HG03460 (cell line): ENCODE data around the gene UST.

Source experiments
- ATAC-seq: cut with Tn5 transposase; IDR thresholded peaks from one replicate; pipeline ENCODE4 v1.9.1; 2021; ENCODE audit not compliant: unreplicated experiment

Gene UST

GRCh38 chr6:148799647-148800046, 52.8 kb downstream of the UST start:
- no peak for ATAC-seq

DNA sequence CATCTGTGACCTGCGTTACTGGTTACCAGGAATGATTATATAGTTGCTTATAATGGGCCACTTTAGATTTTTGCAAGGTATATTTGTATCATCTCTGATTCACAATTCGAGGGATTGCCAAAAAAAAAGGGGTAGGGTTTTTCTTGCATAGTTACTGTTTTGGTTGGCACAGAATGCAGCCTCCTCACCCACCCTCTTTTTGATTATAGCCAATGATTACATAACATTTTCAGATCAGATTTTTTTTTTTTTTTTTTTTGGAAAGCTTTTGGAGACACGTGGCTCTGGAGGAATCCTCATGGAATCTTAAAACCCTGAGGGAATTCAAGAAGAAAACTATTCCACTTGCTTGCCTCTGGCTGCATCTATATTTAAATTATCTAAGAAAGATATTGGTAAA, 53.7 kb downstream of the UST start:
- ATAC-seq, result no peak

DNA sequence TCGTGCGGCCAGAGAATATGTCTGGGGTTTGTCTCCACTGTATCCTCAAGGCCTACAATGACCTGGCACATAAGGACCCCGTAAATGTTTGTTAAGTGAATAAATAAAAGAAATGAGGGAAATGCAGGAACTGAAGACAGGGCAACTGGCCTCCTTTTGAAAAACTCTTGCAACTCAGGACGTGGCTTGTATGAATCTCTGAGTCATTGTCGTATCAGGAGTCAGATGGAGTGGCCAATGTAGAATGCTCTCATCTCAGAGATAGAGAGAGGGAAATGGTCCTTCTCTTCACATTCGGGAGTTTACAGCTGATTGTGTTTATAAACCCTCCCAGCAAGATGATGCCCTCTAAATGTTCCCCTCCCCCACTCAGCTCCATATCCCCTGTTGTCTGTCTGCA, 57.1 kb downstream of the UST start:
- ATAC-seq, result no peak

DNA sequence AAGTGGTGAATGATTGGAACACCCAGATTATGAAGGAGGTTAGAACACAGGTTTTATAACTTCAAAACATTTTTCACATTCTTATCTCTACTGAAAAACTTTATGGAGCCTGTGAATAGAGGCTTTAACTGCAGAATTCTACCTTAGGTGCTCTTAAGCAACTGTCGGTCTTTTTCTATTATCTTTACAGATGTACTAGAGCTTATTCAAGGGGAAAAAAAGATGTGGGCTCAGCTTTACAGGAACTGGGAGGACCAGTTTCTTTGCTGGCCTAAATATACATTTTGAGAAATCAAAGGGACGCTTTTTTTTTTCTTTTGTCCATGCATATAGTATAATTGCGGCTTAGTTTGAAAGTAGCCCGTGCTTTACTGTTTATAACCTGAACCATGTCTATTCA, 58.9 kb downstream of the UST start:
- no peak for ATAC-seq

DNA sequence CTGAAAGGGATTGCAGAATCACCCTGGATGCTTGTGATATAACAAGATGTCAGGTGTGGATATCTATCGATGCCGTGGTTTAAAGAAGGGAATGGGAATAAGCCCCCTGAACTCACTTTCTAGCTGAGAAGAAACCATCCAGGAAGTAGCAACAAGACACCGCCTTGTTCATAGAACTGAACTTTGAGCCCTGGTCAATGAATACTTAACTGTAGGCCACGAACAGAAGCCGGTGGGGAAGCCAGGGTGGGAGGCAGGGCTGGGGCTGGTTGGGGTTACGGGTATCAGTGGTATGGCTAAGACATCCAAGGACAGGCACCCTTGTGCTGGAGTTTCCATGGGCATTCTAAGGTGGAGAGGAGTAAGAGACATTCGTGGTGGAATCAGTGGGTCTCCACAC, 61.0 kb downstream of the UST start:
- ATAC-seq, result no peak

DNA sequence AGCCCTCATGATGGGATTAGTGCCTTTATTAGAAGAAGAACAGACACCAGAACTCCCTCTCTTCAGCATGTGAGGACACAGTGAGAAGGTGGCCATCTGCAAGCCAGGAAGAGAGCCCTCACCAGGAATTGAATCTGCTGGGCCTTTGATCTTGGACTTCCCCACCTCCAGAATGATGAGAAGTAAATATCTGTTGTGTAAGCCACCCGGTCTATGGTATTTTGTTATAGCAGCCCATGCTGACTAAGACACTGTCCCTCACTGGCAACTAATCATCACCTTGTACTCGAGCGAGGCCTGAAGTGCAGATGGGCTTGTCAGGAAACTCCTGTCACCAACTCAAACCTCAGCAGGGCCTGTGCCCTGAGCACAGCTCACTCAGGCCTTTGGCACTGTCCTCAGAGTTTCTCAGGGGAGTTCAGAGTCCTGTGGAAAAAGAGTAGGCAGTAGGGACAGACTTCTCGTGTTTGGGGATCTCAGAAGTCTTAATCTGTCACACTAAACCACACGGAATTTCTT, 62.0 kb downstream of the UST start:
- ATAC-seq, result no peak

DNA sequence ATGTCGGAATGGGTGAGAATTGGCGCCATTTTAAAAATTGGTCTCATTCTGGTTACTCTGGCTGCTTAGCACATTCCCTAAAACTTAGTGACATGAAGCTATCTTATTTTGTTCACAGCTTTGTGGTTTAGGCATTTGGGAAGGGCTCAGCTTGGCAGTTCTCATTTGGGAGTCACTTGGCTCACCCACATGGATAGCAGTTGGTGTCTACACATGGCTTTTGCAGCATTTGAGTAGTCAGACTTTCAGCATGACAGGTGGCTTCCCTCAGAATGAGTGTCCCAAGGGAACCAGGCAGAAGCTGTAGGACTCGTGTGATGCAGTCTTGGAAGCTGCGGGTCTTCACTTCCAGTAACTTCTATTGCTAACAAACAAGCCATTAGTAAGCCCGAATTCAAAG, 64.6 kb downstream of the UST start:
- ATAC-seq, result no peak

DNA sequence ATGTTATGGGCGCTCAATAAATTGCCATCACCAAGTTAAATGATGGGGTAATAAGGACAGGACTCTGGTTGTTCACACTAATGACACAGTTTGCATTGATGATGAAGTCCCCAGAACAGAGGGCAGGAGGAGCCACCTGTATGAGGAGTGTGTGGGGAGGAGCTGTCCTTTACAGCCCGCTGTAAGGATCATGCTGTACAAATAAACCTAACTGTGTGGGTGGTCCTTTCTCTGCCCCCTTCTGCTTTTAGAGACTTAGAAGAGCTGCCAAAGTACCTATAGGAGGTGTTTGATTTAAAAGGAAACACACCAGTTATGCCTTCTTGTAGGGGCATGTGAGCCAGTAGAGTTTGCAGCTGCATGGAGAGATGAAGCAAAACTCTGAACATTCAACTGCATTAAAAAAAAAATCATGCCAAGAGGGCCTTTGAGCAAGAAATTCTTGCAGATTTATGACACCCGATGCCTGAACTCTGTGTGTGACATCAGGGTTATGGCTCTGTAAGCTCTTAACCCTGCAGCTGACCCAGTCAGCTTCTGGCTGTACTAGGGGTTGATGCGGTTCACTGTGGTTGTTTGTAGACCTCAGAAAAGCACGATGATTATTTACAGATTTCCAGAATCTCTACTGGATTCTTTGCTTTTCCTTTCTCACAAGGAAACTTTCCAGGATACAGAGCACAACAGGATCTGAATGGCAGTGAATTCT, 67.4 kb downstream of the UST start:
- no peak for ATAC-seq

DNA sequence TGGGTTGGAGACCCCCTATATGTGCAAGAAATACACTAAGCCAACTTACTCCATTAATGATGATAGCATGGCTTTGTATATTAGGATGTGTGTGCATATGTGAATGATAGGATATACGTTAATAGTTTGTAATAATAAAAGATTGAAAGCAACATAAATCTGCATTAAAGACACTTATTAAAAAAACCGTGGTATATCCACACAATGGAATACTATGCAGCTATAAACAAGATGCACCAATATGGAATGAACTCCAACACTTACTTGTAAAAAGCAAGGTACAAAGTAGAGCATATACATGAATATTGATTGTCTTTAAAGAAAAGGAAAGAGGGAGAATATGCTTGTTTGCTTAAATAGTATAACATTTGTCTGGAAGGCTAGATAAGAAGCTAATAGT, 68.0 kb downstream of the UST start:
- no peak for ATAC-seq

GRCh38 chr6:148816117-148816516, 69.3 kb downstream of the UST start:
- no peak for ATAC-seq

- no peak for ATAC-seq
Observed at GRCh38 chr6:148817689-148818088, 70.9 kb downstream of the UST start.

DNA sequence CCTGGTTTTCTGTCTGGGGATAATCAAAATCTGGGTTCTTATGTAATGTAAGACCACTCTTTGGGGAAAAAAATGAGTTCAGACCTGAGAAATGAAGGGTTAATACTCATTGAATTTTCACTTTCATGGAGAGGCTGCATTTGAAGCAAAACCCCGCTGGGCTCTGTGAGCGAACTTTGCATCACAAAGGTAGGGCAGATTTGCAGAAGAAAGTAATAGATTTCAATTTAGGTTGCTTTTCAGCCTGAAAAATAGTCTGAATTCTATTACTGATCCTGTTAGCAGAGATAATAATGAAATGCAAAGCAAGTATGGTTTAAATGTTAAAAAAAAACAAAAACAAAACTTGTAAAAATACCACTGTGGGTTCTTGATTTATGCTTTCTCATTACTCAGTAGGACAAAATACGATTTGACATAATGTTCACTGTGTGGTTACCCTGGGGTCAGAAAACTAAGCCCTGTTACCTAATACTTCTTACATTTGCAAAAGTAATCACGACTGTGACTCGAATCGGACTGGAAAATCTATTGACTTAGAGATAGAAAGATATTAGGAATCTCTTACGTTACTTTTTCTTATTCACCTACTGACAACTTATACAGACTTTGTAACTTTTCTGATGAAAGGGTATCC, 72.2 kb downstream of the UST start:
- ATAC-seq, result no peak

GRCh38 chr6:148819852-148820251, 73.0 kb downstream of the UST start:
- no peak for ATAC-seq

GRCh38 chr6:148822819-148823218, 76.0 kb downstream of the UST start:
- ATAC-seq, result no peak

GRCh38 chr6:148824291-148824690, 77.5 kb downstream of the UST start:
- no peak for ATAC-seq

- no peak for ATAC-seq
Observed at GRCh38 chr6:148824960-148825359, 78.1 kb downstream of the UST start.

- no peak for ATAC-seq
Observed at GRCh38 chr6:148825492-148825891, 78.7 kb downstream of the UST start.

DNA sequence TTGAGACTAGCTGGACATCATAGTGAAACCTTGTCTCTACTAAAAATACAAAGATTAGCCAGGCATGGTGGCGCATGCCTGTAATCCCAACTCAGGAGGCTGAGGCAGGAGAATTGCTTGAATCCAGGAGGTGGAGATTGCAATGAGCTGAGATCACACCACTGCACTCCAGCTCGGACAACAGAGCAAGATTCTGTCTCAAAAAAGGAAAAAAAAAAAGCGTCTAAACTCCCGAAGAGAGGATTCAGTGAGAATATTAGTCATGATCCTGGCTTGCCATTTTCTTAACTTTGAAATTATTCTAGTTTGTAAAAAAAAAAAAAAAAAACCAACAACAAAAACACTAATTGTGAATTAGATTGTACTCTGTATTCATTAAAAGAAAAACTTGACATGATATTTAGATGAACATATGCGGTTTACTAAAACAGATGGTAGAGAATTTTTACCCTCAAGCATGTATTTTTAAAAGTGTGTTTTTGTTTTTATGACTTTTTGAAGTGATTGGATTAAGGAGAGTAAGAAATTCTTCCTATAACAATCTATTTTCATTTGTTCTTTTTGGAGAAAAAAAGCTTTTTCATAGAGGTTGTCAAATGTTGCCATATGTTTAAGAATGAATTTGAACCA, 80.7 kb downstream of the UST start:
- no peak for ATAC-seq

- ATAC-seq, result no peak
Observed at GRCh38 chr6:148828047-148828446, 81.2 kb downstream of the UST start.

GRCh38 chr6:148829415-148830101, 82.7 kb downstream of the UST start:
- ATAC-seq, result no peak

DNA sequence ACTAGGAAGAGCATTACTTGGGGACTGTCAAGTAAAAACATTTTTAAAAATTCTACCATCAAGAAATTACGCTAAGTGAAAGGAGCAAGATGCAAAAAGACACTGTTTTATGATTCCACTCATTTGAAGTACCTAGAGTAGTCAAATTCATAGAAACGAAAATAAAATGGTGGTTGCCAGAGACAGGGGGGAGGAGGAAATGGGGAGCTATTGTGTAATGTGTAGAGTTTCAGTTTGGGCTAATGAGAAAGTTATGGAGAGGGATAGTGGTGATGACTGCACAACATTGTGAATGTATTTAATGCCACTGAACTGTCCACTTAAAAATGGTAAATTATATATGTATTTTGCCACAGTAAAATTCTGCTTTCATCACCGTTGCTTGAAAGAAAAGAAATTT, 83.8 kb downstream of the UST start:
- ATAC-seq, result no peak

DNA sequence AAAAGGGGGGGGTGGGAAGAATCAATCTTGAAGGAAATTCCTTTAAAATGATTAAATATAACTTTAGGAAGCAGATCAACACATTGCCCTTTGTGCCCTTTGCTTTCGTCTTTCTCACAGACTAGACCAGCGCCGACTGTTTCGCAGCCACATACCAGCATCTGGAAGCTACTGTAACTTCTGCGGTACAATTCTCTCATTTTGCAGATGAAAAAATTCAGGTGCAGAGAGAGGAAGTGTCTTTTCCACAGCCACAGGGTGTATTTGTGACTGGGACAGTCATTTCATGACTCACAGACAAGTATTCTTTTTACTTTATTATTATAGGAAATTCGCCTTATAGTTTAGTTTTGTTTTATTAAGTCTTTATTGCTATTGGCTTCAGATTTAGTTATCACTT, 84.2 kb downstream of the UST start:
- ATAC-seq, result no peak
